NCI-H510A treated with DMSO at 0.1 percent for 48 hours (cell line): ENCODE measurements around the gene FBXO38.

ENCODE experiments used
- DNase-seq: peaks from one replicate; lab custom pipeline; 2025; lab: John Stamatoyannopoulos, UW

The FBXO38 gene

GRCh38 chr5:148386041-148386440 is 2.3 kb downstream of the FBXO38 start:
- no peak for DNase-seq

- no peak for DNase-seq
These were observed 3.6 kb downstream of the FBXO38 start for GRCh38 chr5:148387325-148387724.

GRCh38 chr5:148388696-148389095 is 4.9 kb downstream of the FBXO38 start:
- no peak for DNase-seq

GRCh38 chr5:148390914-148391313 is 7.2 kb downstream of the FBXO38 start:
- DNase-seq, result no peak

GRCh38 chr5:148391422-148391821 is 7.7 kb downstream of the FBXO38 start:
- DNase-seq, result no peak

GRCh38 chr5:148393390-148393741 is 9.6 kb downstream of the FBXO38 start:
- DNase-seq, result peak; percentile 44

GRCh38 chr5:148394587-148395019 is 10.8 kb downstream of the FBXO38 start:
- DNase-seq, result peak; percentile 27

GRCh38 chr5:148395031-148395430 is 11.3 kb downstream of the FBXO38 start:
- DNase-seq, result no peak

GRCh38 chr5:148397968-148398595 is 14.3 kb downstream of the FBXO38 start:
- peak; percentile 33 for DNase-seq

GRCh38 chr5:148398698-148399121 is 15.0 kb downstream of the FBXO38 start:
- DNase-seq, result no peak

GRCh38 chr5:148401604-148402003 is 17.8 kb downstream of the FBXO38 start:
- DNase-seq, result no peak

GRCh38 chr5:148403344-148403743 is 19.6 kb downstream of the FBXO38 start:
- no peak for DNase-seq

GRCh38 chr5:148406406-148406805 is 22.6 kb downstream of the FBXO38 start:
- no peak for DNase-seq

- no peak for DNase-seq
These were observed 24.3 kb downstream of the FBXO38 start for GRCh38 chr5:148408092-148408491.

GRCh38 chr5:148412124-148412523 is 28.4 kb downstream of the FBXO38 start:
- DNase-seq, result no peak

- no peak for DNase-seq
These were observed 31.1 kb downstream of the FBXO38 start for GRCh38 chr5:148414833-148415232.

- DNase-seq, result no peak
These were observed 32.7 kb downstream of the FBXO38 start for GRCh38 chr5:148416416-148416815.

GRCh38 chr5:148416921-148417320 is 33.2 kb downstream of the FBXO38 start:
- DNase-seq, result no peak

- DNase-seq, result no peak
These were observed 34.8 kb downstream of the FBXO38 start for GRCh38 chr5:148418511-148418910.

GRCh38 chr5:148421661-148422060 is 37.9 kb downstream of the FBXO38 start:
- DNase-seq, result no peak

GRCh38 chr5:148425808-148426207 is 42.0 kb downstream of the FBXO38 start:
- no peak for DNase-seq

- DNase-seq, result no peak
These were observed 42.8 kb downstream of the FBXO38 start for GRCh38 chr5:148426514-148426913.

GRCh38 chr5:148427370-148428042 is 43.7 kb downstream of the FBXO38 start:
- no peak for DNase-seq

- no peak for DNase-seq
These were observed 45.1 kb downstream of the FBXO38 start for GRCh38 chr5:148428848-148429247.
